Neutrophil (primary cell): Measurements from ENCODE around the gene TMEFF2.

Source experiments
- H3K27ac ChIP-seq: fragments of 200-600 bp; sonication (generic); 2 replicates; pipeline ENCODE4 v1.5.1; 2016; ENCODE audit warnings: mild to moderate bottlenecking, moderate library complexity
- H3K27me3 ChIP-seq: fragments of 200-600 bp; sonication (generic); 2 replicates; pipeline ENCODE4 v1.6.0; 2016; ENCODE audit warnings: mild to moderate bottlenecking
- H3K36me3 ChIP-seq: fragments of 200-600 bp; sonication (generic); 2 replicates; pipeline ENCODE4 v1.5.1; 2017
- H3K4me1 ChIP-seq, 2 experiments: fragments of 200-600 bp in 1 of 2; sonication (generic) in 1 of 2; 1 replicate in 1 of 2; 2 replicates in 1 of 2; pipeline versions ENCODE4 v1.5.1 to v1.6.1; 2013 to 2016; ENCODE audit warnings: low read depth in 1 of 2, low read length in 1 of 2, mild to moderate bottlenecking in 1 of 2, moderate library complexity in 1 of 2; ENCODE audit not compliant: control insufficient read depth in 1 of 2, insufficient read depth in 1 of 2
- H3K4me3 ChIP-seq, 2 experiments: fragments of 200-600 bp in 1 of 2; sonication (generic) in 1 of 2; 1 replicate in 1 of 2; 2 replicates in 1 of 2; pipeline ENCODE4 v1.5.1; 2013 to 2016; ENCODE audit warnings: low read depth in 1 of 2, low read length in 1 of 2, mild to moderate bottlenecking in 1 of 2, moderate library complexity in 1 of 2
- H3K9me3 ChIP-seq: fragments of 200-600 bp; sonication (generic); 2 replicates; pipeline ENCODE4 v1.5.1; 2016
- TF ChIP-seq, protein P1 (sequence below): fragments of 200-600 bp; sonication (generic); IDR thresholded peaks from 2 replicates; pipeline ENCODE4 v1.5.1; 2016; ENCODE audit warnings: antibody characterized with exemption

The TMEFF2 gene

DNA sequence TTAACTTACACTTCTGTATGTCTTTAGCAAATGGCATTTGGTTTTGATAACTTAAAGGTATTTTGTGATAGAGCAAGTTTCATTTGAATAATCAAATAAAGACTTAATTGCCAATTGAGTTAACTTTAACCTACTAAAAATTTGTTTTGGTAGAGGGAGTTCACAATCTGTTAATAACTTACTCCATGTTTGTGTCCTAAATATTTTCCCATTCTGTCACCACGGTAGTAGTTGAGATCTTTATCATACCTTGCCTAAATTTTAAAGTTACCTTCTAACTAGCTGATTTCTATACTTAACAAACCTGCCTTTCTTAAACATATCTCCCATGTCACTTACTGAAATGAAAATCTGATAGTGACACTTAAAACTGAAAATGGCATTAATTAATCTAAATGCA is 127.1 kb downstream of the TMEFF2 start:
- Histone ChIP-seq H3K4me1 (no peaks in the 10 kb centered on the region), H3K4me3 (no peak overlapping the region), H3K27ac (no peak overlapping the region), H3K9me3 (no peaks in the 10 kb centered on the region), H3K36me3 (no peaks in the 10 kb centered on the region), H3K27me3 (no peaks in the 10 kb centered on the region)
- TF ChIP-seq, protein P1, sequence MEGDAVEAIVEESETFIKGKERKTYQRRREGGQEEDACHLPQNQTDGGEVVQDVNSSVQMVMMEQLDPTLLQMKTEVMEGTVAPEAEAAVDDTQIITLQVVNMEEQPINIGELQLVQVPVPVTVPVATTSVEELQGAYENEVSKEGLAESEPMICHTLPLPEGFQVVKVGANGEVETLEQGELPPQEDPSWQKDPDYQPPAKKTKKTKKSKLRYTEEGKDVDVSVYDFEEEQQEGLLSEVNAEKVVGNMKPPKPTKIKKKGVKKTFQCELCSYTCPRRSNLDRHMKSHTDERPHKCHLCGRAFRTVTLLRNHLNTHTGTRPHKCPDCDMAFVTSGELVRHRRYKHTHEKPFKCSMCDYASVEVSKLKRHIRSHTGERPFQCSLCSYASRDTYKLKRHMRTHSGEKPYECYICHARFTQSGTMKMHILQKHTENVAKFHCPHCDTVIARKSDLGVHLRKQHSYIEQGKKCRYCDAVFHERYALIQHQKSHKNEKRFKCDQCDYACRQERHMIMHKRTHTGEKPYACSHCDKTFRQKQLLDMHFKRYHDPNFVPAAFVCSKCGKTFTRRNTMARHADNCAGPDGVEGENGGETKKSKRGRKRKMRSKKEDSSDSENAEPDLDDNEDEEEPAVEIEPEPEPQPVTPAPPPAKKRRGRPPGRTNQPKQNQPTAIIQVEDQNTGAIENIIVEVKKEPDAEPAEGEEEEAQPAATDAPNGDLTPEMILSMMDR: no peak

DNA sequence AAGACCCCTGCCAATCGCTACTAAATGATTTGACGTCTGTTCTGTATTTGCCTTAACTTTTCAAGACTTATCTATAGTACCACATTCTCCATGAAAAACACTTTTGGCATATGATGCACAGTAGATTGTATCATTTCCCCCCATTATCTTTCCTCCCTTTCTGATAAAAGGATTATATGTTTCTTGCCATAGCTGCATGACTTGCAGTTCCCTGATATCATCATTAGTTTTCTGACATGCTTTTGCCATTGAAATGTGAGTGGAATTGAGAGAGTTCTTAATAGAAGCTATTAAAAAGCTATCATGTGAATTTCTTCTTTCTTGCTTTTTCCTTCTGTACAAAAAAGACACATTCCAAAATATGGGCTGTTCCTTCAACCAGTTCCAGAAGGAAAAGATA is 130.3 kb downstream of the TMEFF2 start:
- no peaks in the 10 kb centered on the region for H3K9me3 ChIP-seq
- no peak overlapping the region for H3K4me3 ChIP-seq
- TF ChIP-seq, protein P1: no peak
- H3K36me3 ChIP-seq: no peaks in the 10 kb centered on the region
- H3K27ac ChIP-seq: no peak overlapping the region
- H3K27me3 ChIP-seq: no peaks in the 10 kb centered on the region
- H3K4me1 ChIP-seq: no peaks in the 10 kb centered on the region

DNA sequence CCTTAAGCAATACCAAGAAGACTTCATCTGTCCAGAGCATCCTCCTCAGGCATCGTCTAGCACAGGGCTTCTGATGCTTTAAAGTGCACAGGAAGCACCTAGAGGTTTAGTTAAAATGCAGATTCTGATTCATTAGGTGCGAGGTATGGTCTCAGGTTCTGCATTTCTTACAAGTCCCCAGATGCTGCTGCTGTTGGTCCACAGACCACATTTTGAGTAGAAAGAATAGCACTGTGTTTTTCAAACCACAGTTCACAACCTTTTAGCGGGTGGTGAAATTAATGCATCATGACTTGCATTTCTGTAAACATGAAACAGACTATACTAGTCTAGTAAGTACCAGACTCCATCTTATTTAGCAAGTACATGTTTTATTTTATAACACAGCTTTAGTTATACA is 134.6 kb downstream of the TMEFF2 start:
- Histone ChIP-seq H3K27ac (no peak overlapping the region), H3K9me3 (no peaks in the 10 kb centered on the region), H3K36me3 (no peaks in the 10 kb centered on the region), H3K4me1 (no peaks in the 10 kb centered on the region), H3K27me3 (no peaks in the 10 kb centered on the region), H3K4me3 (no peak overlapping the region)
- TF ChIP-seq, protein P1: no peak

DNA sequence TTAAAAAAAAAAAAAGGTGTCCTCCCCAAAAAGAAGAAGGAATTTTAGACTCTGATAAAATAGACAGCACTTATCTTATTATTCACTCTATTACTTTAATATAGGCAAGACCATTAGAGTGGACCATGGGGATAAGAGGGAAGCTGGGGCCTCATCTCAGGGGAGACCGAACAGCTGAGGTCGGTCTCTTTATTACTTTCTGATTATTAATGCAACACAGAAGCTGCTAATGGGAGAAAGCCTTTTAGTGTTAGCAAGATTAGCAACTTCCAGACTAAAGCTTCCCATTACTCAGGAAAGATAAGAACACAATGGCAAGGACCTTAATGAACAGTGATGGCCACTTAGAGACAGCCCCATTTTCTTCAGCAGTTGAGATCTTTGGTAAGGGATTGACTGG is 135.5 kb downstream of the TMEFF2 start:
- Histone ChIP-seq H3K9me3 (no peaks in the 10 kb centered on the region), H3K4me1 (no peaks in the 10 kb centered on the region)
- TF ChIP-seq, protein P1: no peak

DNA sequence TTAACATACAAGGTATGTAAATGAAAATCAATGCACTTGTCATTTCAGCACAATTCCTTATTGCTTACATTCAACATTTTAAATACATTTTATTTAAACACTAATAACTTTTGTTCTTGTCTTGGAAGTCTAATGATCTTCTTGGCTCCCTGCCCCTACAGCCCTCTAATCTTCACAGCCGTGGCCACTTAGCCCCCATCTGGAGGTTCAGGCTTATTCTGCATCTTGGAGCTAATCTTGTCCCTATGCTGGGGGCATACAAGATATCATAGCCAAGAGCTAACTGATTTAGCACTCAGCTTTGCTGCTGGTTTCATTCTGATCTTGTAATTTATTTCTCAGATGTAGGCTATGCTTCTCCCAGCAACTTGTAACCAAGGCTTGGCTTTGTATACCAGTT is 140.8 kb downstream of the TMEFF2 start:
- Histone ChIP-seq H3K4me1 (no peaks in the 10 kb centered on the region), H3K36me3 (no peaks in the 10 kb centered on the region), H3K4me3 (no peak overlapping the region), H3K9me3 (no peaks in the 10 kb centered on the region), H3K27ac (no peak overlapping the region), H3K27me3 (no peaks in the 10 kb centered on the region)
- TF ChIP-seq, protein P1: no peak

More for the DNA sequence above, 135.5 kb downstream of the TMEFF2 start:
- Histone ChIP-seq H3K27ac (no peak overlapping the region), H3K4me3 (no peak overlapping the region), H3K27me3 (no peaks in the 10 kb centered on the region), H3K36me3 (no peaks in the 10 kb centered on the region)

DNA sequence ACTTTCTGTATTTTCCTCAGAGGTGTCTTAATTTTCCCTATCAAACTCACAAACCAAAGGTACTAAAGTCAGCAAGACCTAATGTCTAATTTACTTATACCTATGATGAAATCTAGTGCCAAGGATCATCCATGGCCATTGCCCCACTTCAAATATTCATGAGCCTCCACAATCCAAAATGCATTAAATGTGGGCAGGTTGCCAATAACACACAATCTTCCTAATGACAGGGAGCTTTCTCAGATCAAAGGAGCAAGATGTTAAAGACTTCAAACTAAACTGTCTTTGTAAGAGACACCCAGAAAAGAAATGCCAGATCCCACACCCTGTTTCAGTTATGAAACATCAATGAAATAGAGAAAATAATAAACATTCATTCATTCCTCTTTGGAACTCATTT is 143.2 kb downstream of the TMEFF2 start:
- H3K9me3 ChIP-seq: no peaks in the 10 kb centered on the region
- no peaks in the 10 kb centered on the region for H3K27me3 ChIP-seq
- TF ChIP-seq, protein P1: no peak
- H3K4me3 ChIP-seq: no peak overlapping the region
- no peak overlapping the region for H3K27ac ChIP-seq
- no peaks in the 10 kb centered on the region for H3K36me3 ChIP-seq
- no peaks in the 10 kb centered on the region for H3K4me1 ChIP-seq
